ENCODE results near the gene ATG10.

Gene ATG10

GRCh38 chr5:82142217-82142841 lies 170.5 kb downstream of the ATG10 start:
- no peak for DNase-seq

- DNase-seq, result no peak
Measured at GRCh38 chr5:82142928-82143577, 171.2 kb downstream of the ATG10 start.

DNA sequence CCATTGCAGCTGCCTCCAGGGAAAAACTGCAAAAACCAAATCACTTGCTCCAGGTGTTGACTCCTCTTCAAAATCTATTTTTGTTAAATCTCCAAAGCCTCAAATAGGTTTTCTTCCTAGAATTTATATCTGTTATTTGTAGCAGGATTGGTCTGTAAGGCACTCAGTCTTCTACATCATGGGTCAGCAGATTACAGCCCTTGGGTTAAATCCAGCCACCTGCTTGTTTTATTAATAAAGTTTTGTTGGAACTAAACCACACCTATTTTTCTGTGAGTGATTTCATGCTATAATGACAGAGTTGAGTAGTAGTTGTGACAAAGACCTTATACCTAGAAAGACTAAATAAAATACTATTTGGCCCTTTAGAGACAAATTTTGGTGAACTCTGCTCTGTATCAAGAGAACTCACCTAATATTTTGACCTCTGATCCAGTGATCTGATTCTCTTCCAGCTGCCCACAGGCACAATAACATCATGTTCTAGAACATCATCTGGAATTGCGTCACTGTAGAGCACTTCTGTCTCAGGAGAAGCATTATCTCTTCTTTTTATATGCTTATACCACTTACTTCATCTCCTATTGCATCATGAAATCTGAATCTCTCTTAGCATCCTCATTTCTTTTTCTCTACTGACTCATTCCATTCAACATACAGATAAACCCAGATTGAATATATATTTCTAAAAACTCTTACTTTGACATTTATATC lies 176.2 kb downstream of the ATG10 start:
- DNase-seq, result no peak

- no peak for DNase-seq
Measured at GRCh38 chr5:82149434-82149833, 177.6 kb downstream of the ATG10 start.

DNA sequence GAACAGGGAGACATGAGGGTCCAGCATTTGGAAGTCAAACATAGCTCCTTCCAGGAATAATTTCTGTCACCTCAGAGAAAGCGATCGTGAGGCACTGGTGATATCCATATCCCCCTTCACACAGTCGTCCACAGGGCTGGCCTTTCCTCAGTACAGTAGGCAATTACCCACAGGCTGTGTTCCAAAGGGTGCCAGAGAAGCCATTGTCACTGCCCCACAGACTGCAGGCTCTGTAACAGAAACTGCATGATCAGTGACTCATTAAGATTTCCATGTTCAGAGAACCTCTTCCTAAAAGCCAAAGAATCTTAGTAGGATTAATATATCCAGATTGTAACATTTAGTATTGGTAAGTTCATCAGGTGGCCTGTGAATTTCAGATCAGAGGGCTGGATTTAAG lies 178.7 kb downstream of the ATG10 start:
- DNase-seq, result no peak

DNA sequence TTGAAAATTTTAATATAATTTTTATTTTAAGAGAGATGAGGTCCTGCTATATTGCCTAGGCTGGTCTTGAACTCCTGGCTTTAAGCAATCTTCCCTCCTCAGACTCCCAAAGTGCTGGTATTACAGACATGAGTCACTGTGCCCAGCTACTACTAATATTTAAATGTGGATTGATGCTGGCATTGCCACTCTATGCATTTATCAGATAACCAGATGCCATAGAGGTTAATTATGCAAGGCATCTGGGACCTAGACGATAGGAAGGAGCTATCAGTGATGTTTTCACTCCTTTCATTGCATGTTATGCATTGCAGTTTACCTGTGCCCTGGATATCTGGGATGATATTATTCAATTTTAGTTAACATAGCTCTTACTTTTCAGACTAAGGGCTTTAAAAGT lies 179.4 kb downstream of the ATG10 start:
- no peak for DNase-seq

GRCh38 chr5:82151662-82152061 lies 179.8 kb downstream of the ATG10 start:
- no peak for DNase-seq

- DNase-seq, result no peak
Measured at GRCh38 chr5:82152978-82153481, 181.2 kb downstream of the ATG10 start.

DNA sequence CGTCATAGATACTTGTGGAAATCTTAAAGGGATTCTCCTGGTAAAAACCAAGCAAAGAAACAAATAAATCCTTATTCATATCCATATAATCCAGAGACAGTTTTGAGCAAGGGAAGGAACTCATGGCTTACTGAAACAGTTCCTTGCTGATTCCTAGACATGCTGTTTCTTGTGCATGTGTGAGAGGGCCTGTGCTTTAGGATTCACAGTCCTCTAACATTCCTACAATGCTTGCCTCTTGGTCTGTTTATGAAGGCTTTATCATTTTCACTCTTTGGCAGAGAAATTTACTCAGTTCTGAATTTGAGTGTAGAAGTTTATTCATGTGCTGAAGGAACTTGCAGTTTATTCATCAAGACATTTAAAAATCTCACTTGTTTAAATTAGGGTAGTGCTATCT lies 183.0 kb downstream of the ATG10 start:
- no peak for DNase-seq

- DNase-seq, result no peak
Measured at GRCh38 chr5:82155305-82155704, 183.5 kb downstream of the ATG10 start.

- no peak for DNase-seq
Measured at GRCh38 chr5:82156874-82157273, 185.1 kb downstream of the ATG10 start.

DNA sequence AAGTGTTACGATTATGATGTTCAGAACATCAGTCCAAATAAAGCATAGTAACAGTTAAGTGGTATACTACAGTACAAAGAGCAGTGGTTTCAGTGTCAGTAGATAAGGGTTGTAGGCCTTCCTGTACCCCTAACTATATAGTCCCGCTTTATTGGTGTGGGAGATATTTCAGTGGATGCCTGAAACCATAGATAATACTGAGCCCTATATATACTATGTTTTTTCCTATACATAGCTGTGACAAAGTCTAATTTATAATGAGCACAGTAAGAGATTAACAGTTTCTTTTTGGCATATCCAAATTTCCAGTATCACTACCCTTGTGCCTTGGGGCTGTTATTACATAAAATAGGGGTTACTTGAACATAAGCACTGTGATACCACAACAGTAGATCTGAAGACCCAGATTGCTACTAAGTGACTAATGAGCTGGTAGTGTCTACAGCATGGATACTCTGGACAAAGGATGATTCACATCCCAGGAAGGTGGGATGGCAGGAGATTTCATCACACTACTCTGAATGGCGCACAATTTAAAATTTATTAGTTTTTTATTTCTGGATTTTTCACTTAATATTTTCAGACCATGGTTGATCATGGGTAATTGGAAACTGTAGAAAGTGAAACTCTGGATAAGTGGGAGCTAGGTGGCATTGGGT lies 187.1 kb downstream of the ATG10 start:
- DNase-seq, result no peak

GRCh38 chr5:82160948-82161347 lies 189.1 kb downstream of the ATG10 start:
- DNase-seq, result no peak

- DNase-seq, result no peak
Measured at GRCh38 chr5:82162573-82162972, 190.8 kb downstream of the ATG10 start.

DNA sequence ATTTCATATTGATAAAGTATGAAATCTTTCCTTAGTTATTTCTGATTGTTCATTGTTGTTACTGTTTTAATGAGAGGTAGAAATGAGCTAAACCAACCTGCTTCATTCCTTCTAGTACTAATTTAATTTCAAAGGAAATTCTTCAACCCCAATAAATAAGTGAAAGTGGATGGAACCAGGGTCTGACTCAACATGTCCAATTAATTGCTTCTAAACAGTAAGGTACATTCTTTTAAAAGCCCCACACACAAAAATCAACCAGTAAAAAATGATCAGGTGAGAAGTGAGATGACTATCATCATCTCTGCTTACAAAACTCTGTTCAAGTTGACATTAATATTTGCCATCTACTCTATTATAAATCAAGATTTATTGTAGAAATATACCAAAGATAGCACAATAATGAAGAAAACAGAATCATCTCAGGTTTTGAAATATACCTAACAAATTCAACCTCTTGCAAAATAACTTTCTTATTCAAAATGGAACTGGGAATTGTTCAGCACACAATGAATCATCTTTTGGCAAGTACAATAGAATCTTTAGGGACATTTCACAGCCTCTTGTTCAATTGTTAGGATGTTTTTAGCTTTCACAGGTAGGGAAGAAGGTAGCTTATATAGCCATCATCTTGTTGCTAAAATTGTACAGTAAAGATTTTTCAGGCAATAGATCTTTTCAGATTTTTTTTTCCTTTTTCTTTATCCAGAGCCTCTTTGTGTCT lies 191.8 kb downstream of the ATG10 start:
- no peak for DNase-seq

DNA sequence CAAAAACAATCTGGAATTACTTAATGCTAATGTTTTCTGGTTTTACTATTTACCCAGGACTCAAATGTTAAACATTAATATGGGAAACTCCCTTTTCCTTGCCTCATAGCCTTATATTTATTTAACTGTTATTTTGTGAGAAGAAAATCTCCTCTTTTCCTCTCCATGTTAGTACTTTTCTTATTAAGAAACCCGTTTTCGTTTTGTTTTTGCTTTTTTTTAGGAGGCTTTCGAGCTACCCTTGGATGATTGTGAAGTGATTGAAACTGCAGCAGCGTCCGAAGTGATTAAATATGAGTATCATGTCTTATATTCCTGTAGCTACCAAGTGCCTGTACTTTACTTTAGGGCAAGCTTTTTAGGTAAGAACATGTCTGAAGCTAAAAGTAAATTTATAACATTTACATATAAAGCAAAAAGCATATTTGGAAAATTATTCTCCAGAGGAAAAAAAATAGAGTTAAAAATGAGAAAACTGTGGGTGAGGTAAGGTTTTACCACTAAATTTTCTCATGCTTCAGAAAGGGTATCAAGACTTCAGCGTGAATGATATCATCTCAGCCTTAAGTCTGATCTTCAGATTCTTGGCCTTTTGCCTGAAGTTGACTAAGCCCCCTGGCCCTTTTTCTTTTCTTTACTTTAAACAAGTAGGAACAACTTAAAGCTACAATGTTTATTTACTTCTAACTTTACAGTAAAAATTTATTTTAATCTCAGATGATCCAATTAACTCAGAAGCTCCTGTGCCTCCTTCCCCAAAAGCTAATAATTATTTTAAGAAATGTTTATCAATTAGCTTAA lies 192.6 kb downstream of the ATG10 start:
- no peak for DNase-seq

GRCh38 chr5:82164977-82165713 lies 193.3 kb downstream of the ATG10 start:
- no peak for DNase-seq

DNA sequence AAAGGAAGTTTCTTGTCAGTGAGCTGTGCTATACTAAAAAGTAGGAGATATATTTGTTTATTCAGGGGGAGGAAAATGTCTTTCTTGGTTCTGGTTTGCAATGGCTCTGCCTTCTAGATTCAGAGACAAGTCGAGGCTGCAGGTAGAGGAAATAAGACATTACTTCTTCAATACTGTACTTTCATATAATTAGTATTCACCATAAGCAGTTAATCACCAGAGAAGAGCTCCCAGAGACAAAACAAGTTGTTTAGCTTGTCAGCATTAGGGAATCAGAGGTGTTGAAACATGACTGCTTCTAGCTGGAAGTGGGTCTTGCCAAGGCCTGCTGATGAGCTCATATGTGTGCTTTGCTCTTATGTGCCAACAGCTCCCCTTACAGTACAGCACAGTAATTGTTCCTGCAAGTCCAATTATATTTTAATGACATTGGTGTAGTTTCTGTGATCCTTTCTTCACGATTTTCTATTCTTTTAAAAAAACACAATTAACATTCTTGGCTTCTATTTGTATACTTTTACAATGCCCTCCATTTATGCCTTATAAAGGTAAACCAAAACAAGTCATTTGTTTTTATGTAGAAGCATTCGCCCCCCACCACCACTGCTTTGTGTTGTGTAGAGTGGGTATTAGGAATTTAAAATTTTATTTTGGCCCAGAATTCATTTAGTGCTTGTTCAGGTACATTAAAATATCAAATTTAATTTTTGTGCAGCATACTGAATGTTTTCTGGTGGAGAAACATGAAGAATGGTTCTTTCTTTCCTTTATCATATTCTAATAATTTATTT lies 194.1 kb downstream of the ATG10 start:
- peak; percentile 20 for DNase-seq

GRCh38 chr5:82167372-82167935 lies 195.6 kb downstream of the ATG10 start:
- no peak for DNase-seq

- DNase-seq, result no peak
Measured at GRCh38 chr5:82168294-82168693, 196.5 kb downstream of the ATG10 start.
